HG03066 (cell line): Measurements from ENCODE around the gene KLF2.

Source experiments
- ATAC-seq: cut with Tn5 transposase; IDR thresholded peaks from one replicate; pipeline ENCODE4 v1.9.1; 2021; ENCODE audit warnings: low read depth; ENCODE audit not compliant: unreplicated experiment

KLF2 gene

DNA sequence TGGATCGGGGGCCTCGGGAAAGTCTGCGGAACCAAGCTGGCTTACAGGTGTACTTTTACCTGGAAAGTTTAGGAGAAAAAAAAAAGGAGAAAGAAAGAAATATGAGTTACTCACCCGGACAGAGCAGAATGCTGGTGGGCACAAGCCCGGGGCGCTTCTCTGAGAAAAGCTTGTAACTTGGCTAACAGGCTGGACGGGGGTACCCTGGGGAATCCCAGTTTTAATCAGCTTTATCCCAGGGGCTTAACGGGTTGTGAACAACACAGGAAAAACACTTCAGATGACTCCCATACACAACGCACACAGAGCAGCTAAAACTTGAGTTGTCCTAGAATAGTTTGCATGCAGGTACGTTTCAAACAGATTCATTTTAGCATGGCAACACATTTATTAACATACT lies 37.3 kb downstream of the KLF2 start:
- ATAC-seq = no peak

DNA sequence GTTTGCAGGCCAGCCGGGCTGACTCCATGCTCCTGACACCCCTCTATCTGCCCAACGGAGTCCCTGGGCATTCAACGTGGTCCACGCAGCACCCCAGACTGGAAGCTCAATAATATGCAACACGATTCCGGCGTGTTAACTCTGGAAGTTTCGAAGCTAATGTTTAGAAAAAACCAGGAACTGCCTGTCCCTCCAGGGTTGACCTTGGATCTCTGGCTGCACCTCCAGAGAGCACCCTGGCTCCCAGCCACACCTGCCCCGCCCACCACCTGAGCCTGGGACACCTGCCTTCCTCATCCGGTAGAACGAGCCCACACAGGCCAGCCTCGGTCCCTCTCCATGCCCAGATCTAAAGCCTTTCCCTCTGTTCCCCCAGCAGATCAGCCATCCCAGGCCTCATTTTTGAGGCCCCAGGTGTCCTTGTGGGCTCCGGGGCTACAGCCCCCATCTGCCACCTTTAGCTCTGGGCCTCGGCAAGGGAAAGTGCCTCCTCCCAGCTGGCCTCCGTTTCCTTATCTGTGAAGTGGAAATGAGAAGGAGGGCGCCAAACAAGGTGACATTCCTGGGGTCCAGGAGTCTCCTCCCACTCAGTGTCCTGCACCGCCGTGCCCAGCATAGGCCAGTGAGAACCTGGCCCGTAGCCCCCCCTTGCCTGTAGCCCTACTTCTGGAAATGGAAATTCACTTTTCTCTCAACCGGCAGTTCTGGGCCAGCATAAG lies 38.7 kb downstream of the KLF2 start:
- ATAC-seq = no peak

DNA sequence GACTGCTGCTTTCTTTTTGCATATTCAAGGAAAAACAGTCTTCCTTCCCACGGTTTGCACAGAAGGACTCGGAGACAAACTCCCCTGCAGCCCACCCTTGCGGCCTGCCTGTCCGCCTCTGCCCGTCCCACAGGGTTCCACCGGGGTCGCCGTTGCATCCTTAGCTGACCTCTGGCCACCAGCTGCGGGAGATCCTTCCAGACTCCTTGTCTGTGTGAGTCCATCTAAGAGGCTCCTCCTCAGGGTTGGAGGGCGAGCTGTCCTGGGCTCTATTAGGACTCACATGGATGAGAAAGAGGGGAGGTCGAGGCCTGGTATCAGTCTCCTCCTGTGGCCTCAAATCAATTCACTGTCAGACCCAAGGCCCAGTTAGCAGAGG lies 39.2 kb downstream of the KLF2 start:
- no peak for ATAC-seq

DNA sequence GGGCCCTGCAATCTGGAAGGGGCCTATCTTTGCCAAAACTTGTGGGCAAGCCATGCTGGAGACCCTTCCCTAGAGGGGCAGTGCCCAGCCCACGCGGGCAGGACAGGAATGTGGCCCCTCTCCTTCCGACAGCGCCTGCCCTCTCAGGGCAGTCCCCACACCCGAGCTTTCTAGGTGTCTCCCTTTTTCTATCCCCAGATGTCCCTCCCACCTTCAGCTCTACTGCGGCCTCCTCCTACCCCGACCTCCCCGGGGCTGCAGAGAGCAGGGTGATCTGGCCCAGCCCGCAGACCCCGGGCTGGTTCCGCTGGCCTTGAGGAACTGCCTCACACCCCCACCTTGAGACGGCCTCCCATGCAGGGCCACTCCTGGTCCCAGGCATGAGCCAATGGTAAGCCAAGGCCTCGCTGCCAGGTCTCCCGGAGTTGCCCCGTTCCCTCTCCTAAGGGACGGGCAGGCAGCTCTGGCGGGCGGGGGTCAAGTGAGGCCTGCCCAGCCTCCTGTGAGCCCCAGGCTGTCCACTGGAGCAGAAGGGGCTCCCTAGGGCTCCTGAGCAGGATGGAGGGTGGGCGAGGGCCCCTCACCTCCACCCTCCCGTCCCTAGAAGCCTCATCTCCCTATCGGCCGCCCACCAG lies 39.7 kb downstream of the KLF2 start:
- no peak for ATAC-seq

DNA sequence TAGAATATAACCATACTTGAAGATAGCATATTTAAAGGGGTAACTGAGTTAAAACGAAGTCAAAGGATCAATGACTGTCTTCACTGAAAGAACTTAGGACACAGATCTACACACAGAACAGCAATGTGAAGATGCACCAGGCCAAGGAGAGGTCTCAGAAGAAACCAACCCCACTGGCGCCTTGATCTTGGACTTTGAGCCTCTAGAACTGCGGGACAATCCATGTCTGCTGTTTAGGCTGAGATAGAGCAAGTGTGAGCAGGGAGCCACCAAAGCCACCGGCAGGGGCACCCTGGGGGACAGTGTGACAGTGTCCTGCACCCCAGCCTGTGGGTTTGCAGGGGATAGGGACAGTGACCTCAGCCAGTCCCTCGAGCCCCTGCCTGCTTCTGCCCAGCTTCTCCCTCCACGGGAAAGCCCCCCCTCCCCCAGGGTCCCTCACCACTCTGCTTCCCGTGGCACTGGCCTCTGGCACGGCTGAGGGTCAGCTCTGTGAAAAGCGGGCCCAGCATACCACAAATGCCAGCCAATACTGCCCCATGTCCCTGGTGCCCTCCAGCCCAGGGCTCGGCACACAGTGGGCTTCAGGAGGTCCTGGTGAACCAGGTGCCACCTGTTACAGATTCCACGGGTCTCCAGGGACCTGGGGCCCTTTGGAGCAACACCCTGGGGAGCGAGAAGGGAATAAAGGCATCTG lies 40.8 kb downstream of the KLF2 start:
- ATAC-seq = no peak

DNA sequence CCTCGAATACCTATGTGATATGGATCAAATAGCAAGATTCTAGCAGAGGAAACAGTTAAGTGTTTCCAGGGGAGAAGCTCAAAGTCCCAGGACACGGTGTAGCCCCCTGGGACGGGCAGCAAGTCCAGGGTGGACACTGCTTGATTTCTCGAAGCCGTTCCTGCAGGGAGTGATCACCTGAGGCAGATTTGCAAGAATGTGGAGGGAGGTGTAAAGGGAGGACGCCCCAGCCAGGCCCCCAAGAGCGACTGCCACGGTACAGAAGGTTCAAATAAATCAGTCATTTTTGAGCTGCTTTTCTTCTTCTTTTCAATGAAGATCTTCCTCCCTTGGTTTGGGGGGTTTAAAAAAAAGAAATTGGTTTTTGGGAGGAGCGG lies 41.4 kb downstream of the KLF2 start:
- ATAC-seq = no peak

DNA sequence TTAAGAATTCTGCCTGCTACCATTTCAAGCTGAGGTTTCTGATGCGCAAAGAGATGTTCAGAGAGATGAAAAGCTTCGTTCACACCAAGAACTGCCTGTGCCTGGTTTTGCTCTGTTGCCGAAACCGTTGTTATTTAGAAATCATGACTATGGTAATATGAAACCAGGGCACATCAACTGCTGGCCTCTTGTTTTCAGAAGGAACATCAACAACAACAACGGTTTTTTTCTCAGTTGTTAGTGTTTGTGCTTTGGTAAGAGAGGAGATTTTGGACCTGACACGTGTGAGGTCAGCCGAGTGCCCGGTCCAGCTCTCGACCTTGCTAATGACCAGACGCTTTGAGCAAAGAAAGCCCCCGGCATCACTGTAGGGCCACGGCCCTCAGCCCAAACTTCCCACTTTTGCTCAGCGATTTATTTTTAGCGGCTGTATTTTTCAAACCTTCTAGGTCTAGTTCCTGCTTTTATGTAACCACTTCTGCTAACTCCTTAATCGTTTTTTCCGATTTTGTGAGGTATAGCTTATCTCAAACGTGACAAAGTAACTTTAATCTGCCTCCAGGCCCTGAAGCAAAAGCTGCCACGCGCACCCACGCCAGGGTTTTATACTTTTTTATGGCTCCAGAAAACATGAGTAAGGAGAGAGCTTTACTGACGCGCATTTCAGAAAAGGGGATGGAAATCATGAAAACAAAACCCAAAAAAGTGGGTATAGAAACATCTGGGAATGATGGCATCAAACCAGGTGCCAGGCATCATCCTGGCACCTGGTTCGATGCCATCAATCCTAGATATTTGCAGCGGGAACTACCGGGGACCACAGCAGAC lies 42.0 kb downstream of the KLF2 start:
- peak; percentile 49 for ATAC-seq

DNA sequence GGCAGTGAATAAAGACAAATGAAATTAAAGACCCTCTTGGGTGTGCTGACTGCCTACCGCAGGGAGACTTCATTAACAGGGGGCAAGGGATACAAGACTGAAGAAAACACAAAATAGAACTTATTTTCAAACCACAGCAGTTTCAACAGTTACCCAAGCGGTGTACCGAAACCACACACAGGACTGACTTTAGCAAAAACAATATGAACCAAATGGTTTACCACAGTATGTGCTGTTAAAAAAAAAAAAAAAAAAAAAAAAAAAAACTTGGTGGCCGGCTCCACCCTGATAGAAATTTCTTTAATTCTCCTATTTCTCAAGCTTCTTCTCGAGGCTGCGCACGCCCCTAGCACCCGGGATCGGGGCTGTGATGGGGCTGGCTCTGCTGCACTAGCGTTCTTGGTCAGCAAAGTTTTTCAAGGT lies 42.6 kb downstream of the KLF2 start:
- ATAC-seq = peak; percentile 42

DNA sequence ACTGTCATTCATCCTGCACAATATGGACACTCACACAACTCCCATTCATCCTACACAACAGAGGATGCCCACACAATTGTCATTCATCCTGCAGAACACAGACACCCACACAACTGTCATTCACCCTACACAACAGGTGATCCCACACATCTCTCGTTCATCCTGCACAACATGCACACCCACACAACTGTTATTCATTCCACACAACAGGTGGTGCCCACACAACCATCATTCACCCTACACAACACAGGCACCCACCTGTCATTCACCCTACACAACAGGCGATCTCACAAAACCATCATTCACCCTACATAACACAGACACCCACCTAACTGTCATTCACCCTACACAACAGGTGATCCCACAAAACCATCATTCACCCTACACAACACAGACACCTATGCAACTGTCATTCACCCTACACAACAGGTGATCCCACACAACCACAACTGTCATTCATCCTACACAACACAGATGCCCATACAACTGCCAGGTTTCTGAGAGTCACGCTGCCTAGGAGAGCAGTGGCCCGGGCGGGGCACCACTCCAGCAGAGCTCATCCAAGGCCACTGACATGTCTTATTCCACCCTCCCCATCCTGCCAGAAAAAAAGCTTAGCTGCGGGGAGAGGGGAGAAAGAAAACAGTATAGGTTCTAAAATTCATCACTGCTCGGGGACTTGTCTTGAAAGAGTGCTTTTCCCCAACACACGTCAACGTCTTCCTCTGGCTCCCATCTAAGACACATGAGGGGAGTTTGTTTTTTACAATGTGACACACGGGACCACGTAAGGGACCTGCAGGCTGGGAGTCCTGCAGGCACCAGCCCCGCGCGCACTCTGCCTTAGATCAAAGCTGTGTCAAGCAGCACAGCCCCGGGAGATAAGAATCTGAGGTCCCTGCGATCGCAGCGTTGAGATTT lies 44.0 kb downstream of the KLF2 start:
- no peak for ATAC-seq

DNA sequence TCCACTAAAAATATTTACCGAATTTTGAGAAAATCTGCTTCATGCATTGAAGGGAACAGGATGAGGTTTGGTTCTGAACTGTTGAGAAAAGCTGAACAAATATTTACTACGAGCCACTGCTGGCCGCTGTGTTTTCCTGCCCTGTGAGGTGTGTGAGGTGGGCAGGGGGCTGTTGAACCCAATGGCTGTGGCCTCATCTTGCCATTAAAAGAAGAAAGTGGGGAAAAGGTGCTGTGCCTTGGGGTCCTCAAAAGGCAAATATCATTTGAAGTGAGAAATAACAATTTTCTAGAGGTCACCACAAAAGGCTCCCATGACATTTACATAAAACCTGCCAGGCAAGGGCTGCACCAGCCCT lies 44.7 kb downstream of the KLF2 start:
- ATAC-seq = no peak

DNA sequence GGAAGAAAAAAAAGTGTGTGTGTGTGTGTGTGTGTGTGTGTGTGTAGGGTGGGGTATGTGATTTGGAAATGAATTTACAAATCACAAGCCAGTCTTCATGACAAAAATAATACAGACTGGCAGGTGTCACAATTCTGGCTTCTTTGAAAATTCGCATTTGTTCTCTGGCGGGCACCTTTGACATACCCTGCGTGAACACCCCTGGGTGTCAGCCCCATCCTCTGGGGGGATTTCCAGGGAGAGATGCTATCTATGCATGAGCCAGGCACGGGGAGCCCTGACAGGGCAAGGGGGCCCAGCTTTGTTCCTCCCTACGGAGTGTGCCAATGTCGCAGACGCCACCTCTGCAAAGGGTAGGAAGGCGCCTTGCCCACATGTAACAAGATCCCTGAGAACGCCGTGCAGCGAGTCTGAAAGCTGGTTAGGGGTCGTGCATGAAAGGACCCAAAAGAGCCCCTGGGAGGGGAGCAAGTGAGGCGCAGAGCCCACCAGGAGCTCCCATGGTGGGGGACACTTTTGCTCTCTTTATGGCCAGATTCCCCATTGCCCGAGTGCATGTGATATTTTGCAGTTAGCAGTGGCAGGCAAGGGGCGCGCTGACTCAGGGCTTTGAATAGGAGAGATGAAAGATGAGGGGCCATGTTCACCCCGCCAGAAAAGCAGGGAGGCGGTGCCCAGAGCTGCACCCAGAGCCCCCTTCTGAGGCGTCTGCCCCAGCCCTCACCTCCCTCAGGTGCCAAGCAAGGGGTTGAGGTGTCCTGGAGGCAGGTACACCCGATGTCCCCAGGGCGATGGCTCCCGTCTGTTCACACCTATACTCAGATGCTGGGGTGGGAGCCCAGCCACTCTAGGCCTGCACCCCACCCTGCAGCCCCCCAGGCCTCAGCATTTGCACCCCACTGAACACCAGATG lies 45.3 kb downstream of the KLF2 start:
- no peak for ATAC-seq

DNA sequence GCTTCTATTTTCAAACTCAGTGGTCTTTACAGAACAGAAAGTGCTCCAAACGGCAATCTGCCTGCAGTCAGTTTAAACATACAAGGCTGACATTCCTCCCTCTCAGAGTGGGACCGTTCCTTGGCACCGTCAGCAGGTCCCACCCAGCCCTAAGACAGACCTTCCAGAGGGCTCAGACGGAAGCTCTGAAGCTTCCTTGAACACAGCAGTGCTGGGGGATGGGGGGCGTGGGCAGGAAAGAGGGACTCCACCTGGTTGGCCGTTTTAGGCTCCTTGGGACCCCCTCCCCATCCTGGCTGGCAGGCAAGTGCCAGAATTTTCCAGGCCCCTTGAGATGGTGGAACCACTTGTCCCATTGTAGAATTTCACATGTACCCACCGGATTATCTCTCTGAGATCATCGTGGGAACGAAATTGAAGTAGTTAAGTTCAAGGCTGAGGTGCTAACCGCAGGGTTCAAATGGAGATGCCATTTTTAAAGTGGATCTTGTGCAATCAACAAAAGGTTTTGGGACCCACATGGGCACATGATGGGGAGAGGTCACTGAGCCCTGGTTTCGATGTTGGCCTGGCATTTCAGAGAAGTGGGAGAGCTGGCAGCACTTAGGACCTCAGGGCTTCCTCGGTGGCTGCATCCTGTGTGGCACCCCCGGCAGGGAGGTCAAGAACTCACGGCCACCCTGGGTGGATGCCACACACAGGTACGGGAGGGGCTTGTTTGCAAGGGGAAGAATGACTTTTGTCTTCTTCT lies 46.2 kb downstream of the KLF2 start:
- ATAC-seq = no peak

DNA sequence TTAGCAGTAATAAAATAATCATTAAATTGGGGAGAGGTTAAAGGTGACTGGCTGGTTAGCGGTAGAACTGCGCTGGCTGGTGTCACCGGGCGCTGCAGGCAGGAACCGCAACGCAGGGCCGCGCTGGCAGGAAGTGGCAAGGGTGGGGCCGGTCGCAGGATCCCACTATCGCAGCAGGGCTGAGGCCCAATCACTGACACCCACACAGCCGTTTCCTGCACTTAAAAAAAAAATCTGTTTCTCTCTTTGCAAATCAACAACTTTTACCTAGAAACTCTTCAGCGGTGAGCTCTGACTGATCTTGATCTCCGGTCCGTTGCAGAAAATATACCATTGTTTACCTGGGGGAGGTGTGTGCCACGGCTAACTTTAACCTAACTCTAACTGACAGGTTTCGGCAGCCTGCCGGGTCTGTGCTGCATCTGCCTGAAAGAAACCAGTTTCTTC lies 46.9 kb downstream of the KLF2 start:
- peak; percentile 47 for ATAC-seq

DNA sequence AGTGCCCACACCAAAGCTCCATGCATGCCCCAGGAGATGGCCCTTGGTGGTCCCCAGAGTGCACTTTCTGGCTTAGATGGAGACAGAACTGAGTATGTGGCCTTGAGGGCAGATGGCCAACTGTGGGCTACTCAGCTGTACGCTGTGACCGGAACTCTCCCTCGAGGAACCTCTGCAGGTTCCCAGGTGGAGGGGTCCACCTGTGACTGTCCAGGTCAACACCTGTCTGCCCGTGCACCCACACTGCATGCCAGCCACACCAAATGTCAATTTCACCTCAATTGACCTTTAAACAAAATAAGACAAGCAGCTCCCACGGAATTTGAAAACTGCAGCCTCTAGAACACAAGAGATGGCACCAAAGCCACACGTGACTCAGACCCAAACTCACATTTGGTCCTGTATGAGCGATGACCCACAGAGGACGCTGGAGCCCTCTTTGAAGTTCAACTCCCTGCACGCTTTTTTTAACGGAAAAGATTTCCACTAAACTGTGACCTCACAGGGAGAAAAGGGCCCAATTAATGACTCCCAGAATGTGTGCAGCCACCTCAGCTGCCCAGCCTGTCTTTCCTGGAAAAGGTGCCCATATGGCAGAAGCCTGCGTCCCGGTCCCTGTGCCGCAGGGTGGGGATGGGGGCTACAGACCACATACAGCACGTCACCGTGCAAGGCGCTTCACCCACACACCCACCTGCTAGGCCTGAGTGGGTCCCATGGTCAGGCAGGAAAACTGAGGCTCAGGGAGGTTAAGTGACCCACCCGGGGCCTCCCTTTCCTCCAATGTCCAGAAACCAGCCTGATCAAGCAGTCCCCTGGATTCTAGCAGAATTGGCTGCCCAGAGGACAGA lies 47.7 kb downstream of the KLF2 start:
- ATAC-seq = peak; percentile 24

DNA sequence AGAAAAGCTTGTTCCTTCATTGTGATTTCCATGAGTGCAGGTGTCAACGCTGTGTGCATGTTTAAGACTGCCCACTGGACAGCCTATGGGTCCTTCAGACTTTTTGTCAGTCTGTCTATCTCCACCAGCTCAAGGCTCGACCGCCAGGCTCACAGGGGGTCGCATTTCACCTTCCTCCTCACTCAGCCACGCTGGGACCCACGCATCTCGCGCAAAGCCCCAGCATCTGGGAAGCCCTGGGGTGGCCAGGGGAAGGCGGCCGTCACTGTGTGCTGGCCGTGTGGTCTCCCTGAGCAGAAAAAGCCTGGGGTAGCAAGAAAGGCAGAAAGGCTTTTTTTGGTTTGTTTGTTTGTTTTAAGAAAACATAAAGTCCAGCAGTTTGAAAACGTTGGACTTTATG lies 48.5 kb downstream of the KLF2 start:
- ATAC-seq = no peak

DNA sequence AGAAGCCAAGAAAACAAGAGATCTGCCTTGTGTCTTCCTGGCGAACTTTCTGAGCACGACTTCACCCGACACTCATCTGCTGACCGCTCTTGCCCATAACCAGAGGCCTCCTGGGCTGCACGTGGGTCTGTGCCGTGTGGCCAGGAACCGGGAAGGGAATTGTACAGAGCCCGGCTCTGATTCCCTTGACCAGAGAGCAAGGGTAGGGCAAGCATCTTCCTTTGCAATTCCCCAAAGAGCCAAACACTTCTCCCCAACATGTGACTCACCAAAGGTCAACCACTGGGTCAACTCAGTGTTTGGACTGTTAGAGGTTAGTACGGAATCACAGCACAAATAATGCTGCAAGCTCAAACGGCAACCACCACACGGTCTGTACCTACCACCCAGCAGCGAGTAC lies 48.9 kb downstream of the KLF2 start:
- no peak for ATAC-seq

DNA sequence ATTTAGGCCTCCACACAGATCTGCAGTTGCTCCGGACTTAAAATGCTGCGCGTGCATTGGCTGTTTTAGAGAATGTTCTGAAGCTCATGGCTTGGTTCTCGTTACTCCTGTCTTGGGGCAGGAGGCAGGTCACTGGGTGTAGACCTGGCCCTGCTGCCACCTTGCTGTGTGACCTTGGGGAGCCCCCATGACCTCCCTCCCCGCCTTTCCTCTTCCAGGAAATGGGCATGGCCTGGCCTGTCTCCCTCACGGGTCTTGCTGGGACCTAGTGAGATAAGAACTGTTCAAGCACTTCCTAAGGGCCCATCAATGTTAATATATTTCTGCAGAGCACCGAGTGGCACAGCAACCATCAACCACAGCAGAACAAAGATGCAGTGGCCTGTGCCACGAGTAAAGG lies 49.4 kb downstream of the KLF2 start:
- no peak for ATAC-seq
